HG02763 (cell line): ENCODE measurements around the gene GNAI1.

Experiments used
- ATAC-seq: cut with Tn5 transposase; IDR thresholded peaks from one replicate; pipeline ENCODE4 v1.9.1; 2021; ENCODE audit warnings: mild to moderate bottlenecking, moderate library complexity; ENCODE audit not compliant: unreplicated experiment

The GNAI1 gene

DNA sequence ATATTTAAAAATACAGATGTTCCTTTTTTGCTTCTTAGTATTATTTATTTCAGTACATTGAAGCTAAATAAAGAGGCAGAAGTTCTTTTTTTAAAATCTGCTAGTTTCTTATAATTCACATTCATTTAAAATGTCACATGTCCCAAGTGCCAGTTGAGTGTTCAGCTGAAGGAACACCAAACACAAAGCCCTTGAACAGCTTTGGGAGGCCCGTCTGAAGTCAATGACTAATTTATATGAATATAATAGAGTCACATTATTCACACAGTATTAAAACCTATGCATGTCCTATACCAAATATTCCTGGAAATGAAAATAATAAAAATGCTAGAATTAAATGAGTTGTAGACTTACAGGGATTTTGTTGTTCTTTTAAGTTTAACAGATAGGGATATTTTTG is 70.3 kb downstream of the GNAI1 start:
- ATAC-seq = no peak

DNA sequence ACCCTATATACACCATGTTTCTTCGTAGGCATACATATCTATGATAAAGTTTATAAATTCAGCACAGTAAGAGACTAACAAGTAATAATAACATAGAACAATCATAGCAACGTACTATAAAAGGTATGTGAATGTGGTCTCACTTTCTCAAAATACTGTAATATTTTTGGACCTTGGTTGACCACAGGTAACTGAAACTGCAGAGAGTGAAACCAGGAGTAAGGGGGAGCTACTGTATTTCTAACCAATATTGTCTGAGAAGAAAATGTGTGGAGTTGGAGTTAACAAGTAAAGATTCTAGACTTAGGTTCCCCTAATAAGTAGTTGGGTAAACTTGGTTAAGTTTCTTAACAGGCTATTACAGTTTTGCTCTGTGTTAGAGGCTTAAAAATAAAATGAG is 72.1 kb downstream of the GNAI1 start:
- no peak for ATAC-seq

DNA sequence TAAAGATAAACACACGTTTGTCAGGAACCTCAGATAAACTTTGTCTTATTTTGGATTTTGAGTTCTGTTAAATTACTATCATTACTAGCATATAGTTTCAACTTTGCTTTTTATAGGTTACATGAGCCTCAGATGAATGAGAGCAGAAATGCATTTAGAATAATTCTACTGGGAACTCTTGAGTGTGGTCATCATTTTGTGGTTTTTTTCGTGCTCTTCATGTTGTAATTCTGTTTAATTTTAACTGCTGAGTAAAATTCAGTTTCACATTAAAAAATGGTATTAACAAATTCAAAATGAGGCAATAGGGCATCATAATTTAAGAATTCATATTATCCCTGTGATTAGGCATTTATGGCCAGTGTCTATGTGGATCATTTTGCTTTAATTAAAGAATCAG is 72.9 kb downstream of the GNAI1 start:
- ATAC-seq = no peak

DNA sequence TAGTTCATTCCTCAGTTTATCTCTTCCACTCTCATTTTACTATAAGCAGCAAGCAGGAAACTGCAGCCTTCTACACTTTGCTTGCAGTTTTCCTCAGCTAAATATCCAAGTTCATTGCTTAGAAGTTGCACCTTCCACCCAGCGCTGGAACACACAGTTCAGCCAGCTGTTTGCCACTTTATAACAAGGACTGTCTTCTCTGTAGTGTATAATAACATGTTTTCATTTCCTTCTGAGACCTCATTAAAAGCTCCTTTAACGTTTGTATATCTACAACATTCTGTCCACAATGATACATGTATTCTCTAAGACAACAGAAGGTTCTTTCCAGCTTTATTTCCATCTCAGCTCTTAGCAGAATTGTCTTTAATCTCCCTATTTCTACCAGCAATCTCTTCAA is 74.1 kb downstream of the GNAI1 start:
- ATAC-seq = no peak

DNA sequence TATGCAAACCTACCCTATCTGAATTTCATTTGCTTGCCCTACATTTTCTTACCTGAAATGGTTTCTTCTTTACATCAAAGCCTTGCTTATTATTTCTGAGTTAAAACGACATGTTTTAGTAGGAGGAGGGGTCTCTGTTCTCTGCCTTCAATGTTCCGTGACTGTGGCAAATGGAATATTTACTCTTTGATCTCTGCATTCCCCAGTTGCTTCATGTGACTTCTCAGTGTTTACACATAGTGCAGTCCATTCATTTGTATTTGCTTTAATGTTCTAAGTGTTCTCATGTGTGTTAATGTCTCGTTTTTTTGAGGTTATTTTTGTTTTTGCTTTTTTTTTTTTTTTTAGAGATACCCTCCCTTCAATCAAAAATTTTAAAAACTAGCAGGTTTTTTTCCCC is 75.8 kb downstream of the GNAI1 start:
- ATAC-seq = no peak

DNA sequence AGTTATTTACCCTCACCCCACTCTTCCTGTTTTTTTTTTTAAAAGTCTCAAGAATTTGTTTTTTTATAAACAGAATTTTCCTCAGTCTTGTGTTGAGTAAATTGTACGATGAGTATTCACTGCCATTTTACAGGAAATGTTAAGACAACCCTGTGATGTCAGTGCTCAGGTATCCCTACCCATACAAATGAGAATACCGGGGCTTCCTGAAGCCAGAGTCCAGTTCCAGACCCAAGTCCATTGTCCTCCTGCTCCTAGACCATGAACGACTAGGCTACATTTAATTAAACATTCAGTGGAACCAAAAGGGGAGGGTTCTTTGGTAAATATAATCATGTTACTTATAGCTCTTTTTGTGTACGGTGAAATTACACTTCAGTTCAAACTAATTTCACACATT is 79.2 kb downstream of the GNAI1 start:
- no peak for ATAC-seq

DNA sequence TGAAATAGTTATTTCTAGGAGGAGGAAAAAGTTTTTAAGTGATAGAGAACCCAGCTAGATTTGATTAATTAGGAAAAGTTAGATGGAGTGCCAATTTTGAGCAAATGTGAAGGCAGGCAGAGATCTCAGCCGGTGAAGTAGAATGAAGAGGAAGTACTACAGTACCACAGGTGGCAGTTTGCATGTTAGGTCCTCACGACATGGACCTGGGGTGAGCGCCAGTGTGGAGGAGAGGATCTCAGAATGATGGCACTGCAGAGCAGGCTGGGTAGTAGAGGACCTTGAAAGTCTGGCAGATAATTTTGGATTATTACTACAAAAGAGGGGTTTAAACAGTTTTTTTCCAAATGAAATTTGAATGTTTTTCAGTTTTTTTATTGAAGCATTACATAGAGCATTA is 81.1 kb downstream of the GNAI1 start:
- no peak for ATAC-seq

DNA sequence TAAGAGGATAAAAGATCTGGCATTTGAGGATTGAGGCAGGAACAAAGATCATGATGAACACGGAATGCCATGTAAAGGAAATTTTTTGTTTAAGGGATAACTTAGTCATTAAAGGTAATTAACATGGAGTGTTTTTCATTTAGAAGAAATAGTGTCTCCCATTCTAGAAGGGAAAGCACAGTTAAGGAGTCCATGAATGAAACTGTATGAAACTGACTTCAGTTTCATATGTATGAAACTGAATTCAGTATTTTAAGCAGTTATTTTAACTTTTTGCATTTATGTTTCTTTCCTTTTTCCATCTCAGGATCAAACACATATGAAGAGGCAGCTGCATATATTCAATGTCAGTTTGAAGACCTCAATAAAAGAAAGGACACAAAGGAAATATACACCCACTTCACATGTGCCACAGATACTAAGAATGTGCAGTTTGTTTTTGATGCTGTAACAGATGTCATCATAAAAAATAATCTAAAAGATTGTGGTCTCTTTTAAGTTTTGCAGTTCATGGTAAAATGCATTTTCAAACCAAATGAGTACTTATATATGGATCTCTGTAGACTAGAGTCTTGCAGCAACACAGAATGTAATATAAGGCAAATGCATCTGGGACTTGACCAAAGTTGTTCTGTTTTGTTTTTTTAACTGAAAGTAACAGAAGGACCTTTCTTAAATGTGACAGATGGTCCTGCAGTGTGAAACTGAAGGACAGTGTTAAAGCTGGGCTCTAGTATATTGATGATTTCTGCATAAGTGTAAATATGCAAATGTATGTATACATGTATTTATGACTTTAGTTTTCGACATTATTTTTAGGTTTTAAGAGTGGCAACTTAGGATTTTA is 82.6 kb downstream of the GNAI1 start:
- no peak for ATAC-seq

DNA sequence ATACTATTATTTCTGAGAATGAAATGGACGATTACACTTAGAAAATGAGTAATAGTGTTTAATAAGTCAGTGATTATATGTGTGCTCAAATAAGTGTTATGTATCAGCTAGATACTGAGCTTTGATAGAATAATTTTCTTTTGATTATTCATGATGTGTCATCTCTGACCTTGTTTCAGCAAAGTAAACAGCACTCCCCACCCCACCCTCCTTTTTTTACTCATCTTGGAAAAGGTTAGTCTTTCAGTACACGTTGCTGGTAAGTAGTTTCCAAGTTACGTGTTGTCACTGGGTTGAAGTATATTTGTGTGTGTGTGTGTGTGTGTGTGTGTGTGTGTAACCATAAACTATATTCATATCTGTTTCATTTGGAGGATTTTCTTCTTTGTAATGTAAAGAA is 84.1 kb downstream of the GNAI1 start:
- no peak for ATAC-seq

DNA sequence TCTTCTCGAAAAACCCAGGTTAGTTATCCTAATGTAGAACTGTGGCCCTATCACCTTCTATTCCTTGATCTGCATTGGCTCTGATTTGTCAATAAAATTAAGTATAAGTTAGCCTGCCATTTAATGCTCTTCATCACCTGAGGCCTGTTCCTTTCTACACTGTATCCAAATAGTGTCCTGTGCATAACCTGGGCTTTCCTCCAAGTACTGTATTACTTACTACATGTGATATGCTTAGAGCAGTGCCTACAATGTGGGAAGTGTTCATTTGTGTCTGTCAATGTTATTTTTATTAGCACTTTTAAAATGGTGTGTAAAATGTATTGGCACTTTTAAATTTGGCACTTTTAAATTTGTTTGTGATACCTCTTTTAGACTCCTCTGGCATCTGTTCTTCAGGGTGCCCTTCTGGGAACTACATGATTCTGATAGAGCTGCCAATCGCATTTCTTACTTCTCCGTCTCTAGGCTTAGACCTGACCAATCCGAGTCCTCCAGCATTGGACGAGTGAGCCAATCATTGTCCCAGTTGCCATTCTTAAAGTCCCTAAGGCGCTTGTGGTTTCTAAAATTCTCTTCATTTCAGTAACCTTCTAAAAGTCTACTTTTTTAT is 85.5 kb downstream of the GNAI1 start:
- no peak for ATAC-seq

DNA sequence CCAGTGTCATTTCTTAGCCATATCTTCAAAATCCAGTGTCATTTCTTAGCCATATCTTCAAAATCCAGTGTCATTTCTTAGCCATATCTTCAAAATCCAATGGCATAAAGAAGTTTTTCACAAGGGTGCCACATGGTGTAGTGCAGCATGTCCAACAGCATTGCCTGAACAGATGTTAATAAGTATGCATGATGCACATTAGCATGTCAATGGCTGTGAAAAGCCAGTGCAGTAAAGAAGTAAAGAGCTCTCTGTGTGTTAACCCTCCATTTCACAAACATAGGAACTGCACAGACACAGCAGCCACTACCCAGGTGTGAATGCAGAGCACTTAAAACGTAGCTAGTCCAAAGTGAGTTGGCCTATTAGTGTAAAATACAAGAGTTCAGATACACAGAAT is 89.8 kb downstream of the GNAI1 start:
- no peak for ATAC-seq

DNA sequence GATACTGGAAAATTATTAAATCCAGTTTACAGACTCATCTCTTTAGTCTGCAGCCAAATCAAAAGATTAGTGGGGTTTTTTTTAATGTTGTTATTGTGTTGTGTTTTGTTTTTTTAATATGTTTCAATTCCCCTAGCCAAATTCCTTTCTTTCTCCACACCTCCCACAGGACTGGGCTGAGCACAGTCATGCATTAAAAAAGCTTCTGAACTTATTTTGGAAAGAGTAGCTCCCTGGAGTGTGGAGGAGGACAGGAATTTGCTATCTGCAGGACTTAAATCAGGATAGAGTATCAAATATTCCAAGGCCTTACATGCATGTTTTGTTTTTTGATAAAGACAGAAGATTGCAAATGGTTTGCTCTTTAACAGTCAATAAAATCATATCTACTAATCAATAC is 90.7 kb downstream of the GNAI1 start:
- no peak for ATAC-seq

DNA sequence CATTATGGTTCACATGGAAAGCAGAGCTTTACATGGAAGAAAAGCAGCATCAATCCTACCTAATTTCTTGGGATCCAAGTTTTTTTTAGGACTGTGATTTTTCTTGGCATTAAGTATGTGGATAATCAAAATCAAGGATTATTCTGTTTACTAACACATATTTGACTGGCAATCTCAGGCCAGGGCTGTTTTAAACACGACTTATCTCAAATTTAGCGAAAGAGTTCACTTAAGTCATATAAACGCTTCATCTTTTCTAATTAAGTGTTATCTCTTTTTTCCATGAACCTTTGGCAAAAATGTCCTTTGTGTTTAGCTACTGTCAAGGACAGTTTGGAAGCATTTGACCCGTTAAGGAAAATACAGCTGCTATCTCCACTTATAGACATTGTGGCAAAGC is 92.0 kb downstream of the GNAI1 start:
- no peak for ATAC-seq

DNA sequence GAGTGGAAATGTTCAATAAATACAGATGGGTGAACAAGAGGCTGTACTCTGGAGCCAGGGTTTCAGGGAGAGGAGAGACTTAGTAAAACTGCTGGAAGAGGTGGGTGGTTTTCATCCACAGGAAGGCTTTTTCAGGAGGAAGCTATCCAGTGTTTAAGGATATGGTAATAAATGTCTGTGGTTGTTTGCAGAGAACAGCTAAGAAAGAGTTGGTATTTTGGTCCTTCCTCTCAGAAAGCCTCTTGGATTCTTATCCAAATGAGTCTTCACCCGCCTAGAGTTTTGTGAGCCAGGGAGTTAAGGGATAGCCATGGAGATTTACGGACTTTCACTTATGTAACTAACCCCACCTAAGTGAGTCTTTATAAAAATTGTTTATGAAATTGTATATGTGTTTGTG is 95.7 kb downstream of the GNAI1 start:
- no peak for ATAC-seq

DNA sequence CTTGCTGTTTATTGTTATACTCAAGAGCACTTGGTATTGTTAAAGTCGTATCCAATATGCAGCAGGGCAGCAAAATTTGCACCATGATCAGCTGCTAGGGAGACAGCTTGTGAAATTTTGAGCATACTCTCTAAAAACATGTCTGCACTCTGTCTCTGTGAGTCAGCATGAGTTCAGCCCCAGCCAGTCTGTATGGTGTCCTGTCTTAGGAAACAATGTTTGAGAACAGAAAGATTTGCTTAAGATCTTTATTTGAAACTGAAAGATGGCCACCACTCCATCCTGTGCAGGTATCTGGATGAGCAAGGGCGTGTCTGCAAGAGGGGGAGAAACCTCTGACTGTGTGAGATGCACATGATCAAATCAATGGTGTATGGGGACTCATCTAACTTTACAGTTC is 97.1 kb downstream of the GNAI1 start:
- no peak for ATAC-seq

DNA sequence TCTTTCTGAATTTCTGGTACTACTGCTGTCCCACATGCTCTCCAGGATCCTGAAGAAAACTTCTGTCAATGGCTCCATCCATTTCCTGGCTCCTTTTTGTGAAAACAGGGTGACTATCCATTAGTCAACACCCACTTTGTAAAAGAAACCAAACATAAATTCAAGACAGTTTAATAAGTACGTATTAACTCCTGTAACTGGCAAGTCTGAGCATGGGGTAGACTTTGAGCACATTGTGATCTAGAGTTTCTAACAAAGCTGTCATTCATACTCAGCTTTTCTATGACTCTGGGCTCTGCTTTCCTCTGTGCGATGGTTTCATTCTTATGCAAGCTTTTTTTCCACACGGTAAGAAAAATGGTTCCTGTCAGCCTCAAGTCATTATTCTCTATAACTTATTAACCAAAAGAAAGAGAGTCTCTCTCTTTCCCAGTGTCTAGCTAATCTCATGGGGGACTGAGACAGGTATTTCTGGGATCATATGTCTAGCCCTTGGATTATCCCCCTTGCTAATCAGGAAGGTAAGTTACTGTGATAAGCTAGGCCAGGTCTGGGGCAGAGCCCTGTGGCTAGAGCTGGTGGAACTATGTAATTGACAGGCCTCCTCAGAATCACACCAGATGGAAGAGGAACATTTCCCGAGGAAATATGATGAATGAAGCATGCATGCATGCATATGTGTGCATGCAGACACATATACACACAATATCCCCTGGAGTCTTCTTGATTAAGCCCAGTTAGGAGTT is 98.5 kb downstream of the GNAI1 start:
- no peak for ATAC-seq

DNA sequence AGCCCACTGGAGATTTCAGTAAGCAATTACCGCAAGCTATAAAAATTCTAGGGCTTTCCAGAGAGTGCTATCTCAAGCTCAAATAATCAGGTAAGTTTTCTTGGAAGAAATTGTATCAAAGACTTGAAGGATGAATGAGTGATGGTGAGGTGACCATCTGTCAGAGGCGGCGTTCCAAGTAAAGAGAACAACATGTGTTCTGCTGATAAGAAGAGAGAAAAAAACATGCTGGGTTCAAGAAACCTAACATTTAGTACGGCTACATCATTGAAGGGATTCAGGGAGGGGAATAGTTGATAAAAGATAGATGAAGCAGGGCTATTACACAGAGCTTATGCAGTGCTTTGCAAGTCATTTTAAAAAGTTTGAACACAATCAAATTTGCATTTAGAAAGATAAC is 100.7 kb downstream of the GNAI1 start:
- ATAC-seq = no peak

DNA sequence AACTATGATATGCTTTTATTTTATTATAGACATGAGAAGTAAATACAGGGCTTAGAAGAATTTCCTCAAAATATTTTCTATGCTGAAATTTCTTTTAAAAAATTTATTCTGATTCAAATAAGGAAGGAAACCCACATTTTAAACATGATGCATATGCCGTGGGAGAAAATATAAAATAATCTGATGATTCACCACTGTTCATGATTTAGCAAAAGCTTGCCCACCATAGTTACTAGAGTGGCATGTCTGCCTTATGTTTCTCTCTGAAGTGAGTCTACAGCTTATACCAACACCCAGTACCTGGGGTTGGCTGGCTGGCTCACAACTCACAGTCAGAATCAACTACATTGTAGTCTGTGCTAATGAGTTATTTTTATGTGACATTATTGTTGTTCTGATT is 102.0 kb downstream of the GNAI1 start:
- no peak for ATAC-seq

DNA sequence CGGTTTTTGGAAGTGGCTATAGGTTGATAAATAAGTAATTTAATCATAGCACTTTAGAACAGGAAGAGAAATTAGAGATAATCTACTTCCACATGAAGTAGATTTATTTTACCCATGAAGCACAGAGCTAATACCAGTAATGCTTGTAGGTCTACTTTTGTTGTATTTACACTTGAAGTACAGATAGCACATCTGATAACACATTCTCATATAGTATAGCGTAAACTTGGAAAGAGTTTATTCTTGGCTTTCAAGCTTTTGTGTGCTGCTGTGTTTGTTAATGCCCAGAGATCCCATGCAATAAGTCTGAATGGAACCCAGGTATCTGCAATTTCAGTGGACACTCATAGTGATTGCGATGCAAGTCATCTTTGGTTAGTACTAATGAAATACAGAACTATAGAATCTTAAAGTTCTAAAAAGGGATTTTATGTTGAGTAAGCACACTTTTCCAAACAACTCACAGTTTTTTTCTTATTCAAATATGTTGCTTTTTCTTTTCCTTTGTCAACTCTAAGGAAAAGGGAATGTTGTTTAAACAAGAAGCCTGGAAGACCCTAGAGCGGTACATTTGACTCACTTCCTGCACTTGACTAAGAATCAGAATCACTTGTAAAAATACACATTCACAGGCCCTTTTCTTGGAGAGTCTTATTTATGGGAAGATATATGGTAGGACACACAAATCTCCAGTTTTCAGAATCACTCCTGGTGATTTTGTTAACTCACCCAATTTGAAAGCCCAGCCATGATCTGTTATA is 105.8 kb downstream of the GNAI1 start:
- ATAC-seq = no peak

DNA sequence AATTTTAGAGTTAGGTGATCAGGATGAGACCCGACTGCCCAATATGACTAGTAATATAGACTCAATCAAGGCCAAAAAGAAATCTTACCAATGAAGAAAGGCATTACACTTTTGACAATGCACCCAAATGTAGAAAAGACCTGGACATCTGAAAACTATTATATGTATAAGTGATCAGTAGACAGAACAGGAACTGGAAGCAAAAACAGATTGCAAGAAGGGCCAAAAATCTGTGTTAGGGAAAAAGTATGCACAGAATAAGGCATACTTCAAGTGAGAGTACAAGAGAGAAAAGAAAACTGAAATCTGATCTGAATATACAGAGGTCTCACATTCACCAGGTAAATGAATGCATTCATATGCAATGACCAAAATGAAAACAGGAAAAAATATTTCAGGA is 107.0 kb downstream of the GNAI1 start:
- no peak for ATAC-seq

DNA sequence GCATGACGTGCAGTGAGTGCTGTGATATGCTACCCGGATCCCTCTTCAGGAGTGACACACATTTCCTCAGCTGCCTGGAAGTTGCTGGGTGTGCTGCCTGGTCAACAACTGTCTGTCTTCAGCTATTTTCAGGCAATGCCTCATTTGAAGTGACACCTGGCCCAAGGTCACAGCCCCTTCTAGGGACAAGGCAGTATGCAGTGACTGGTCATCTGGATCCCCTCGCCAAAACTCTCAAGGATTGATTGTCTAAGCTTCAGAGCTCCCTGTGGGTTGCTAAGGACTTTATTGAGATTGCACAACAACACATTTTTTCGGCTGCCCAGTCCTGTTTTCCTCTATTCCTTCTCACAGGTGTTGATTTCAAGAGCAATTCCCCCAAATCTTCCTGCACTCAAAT is 108.8 kb downstream of the GNAI1 start:
- ATAC-seq = no peak
